Measurements from ENCODE around the gene GLTP. TPM values are rescaled to one million over a fixed set of nuclear protein-coding genes. Genes with fewer than 3 reads are reported as not detected.

GLTP gene
- total RNA-seq, 1 donor from 2014 or later, result 51.2 TPM

DNA sequence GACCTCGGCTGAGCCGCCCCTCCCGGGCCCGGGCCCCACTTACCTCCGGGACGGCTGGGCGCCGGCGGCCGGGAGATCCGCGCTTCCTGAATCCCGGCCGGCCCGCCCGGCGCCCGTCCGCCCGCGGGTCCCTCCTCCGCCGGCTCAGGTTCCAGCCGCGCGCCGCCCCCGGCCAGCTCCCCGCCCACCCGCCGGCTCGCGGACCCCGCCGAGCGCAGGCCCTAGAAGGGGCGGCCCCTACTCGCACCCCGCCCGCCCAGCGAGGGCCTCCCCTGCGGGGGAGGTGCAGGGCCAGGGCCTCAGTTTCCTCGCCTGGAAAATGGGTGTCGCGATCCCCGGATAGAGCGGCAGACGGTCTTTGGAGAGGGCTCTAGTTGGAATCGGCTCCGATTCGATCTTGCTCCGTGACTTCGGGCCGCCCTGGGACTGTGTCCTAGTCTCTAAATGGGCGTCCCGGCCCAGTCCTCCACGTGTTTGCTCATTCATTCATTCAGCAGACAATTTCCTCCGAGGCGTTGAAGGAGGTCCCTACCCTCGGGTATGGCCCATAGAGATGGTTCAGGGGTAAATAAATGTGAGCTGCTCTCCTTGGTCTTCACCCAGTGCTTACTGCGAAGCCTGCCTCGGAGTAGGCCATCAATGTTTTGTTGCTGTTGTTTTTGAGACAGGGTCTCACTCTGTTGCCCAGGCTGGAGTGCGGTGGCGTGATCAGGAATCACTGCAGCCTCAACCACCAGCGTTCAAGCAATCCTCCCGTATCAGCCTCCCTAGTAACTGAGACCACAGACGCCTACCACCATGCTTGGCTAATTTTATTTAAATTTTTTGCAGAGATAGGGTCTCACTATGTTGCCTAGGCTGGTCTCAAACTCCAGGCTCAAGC lies 46.8 kb downstream of the GLTP start, which contains the start of gene TRPV4:
Gene TRPV4 (minus strand): TSS at position 92 of the 883 bp plus-strand sequence. CDS start 18,602 bp downstream, outside the sequence.
- H3K27ac Mint-ChIP-seq (ENCODE audit: unreplicated experiment), result peak within 1 kb of the TSS; percentile 67
- TF ChIP-seq, protein P1, sequence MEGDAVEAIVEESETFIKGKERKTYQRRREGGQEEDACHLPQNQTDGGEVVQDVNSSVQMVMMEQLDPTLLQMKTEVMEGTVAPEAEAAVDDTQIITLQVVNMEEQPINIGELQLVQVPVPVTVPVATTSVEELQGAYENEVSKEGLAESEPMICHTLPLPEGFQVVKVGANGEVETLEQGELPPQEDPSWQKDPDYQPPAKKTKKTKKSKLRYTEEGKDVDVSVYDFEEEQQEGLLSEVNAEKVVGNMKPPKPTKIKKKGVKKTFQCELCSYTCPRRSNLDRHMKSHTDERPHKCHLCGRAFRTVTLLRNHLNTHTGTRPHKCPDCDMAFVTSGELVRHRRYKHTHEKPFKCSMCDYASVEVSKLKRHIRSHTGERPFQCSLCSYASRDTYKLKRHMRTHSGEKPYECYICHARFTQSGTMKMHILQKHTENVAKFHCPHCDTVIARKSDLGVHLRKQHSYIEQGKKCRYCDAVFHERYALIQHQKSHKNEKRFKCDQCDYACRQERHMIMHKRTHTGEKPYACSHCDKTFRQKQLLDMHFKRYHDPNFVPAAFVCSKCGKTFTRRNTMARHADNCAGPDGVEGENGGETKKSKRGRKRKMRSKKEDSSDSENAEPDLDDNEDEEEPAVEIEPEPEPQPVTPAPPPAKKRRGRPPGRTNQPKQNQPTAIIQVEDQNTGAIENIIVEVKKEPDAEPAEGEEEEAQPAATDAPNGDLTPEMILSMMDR (IDR thresholded peaks at IDR 0.05; ENCODE audit: unreplicated experiment), result no peak
- DNase-seq (ENCODE audit: low spot score), result peak; percentile 66
- no peaks in the 10 kb centered on the region for H3K36me3 Mint-ChIP-seq (ENCODE audit: low read depth, unreplicated experiment)
- peaks cover 4% of the 10 kb centered on the region for H3K4me1 Mint-ChIP-seq (ENCODE audit: unreplicated experiment)
- H3K9me3 Mint-ChIP-seq (ENCODE audit: unreplicated experiment), result no peaks in the 10 kb centered on the region
- H3K27me3 Mint-ChIP-seq (ENCODE audit: unreplicated experiment), result peaks cover 8% of the 10 kb centered on the region
- peak within 1 kb of the TSS; percentile 86 for H3K4me3 Mint-ChIP-seq (ENCODE audit: unreplicated experiment)

DNA sequence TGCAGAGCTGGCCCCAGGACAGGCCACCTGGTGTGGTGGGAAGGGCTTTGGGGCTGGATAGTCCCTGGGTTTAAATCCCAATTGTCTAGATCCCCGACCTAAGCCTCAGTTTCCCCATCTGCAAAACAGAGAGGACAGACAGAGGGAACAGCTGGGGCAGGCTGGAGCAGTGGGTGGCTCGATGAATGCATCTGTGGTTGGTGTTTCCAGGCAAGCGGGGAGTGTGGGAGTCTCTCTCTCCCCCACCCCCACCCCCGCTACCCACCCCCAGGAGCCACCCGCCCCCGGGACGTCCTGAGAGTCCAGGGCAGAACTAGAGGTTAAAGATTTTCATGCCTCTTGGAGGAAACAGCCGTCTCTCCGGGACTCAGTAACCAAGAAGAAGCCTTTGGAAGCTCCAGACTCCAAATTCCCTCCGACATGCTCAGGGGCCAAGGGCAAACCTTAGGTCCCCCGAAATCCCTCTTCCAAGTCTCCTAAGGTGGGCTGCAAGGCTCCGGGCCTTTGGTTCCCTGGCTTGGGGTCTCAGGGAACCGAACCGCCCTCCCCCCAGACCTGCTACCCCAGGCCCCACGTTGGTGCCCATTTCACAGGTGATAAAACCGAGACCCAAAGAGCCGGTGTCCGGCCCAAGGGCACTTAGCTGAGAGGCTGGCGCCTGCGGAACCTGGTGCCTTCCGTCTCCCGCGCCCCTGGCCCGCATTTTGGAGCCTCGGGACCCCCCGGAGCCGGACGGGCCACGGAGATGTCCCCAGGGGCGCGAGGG lies 47.6 kb downstream of the GLTP start:
- H3K4me3 Mint-ChIP-seq (ENCODE audit: unreplicated experiment), result no peak overlapping the region
- no peak for DNase-seq (ENCODE audit: low spot score)

DNA sequence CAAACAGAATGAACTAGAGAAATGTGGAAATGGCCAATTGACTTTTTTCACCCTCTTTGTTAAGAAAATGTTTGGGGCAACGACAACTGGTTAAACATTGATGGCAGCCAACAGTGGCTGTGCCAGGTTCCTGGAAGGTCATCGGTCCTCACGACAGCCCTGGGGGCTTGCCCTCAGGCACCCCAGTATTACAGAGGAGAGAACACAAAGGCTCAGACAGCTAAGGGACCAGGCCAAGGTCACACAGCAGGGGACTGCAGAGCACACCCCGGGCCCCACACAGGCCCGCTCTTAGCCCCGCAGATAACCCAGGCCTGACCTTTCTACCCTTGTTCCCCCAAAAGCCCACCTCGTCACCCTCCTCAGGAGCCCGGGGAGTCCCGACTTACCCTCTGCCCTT lies 48.4 kb downstream of the GLTP start:
- Mint-ChIP-seq H3K4me3 (ENCODE audit: unreplicated experiment) (peak overlapping the region; percentile 62), H3K36me3 (ENCODE audit: low read depth, unreplicated experiment) (peaks cover 6% of the 10 kb centered on the region), H3K27me3 (ENCODE audit: unreplicated experiment) (peaks cover 12% of the 10 kb centered on the region), H3K27ac (ENCODE audit: unreplicated experiment) (no peak overlapping the region), H3K9me3 (ENCODE audit: unreplicated experiment) (no peaks in the 10 kb centered on the region), H3K4me1 (ENCODE audit: unreplicated experiment) (peaks cover 14% of the 10 kb centered on the region)
- TF ChIP-seq, protein P1 (IDR thresholded peaks at IDR 0.05; ENCODE audit: unreplicated experiment), result no peak
- DNase-seq (ENCODE audit: low spot score), result no peak

More for the DNA sequence above, 47.6 kb downstream of the GLTP start:
- TF ChIP-seq, protein P1 (IDR thresholded peaks at IDR 0.05; ENCODE audit: unreplicated experiment), result no peak
- peaks cover 1% of the 10 kb centered on the region for H3K36me3 Mint-ChIP-seq (ENCODE audit: low read depth, unreplicated experiment)
- H3K9me3 Mint-ChIP-seq (ENCODE audit: unreplicated experiment), result no peaks in the 10 kb centered on the region
- no peak overlapping the region for H3K27ac Mint-ChIP-seq (ENCODE audit: unreplicated experiment)
- peaks cover 9% of the 10 kb centered on the region for H3K27me3 Mint-ChIP-seq (ENCODE audit: unreplicated experiment)
- H3K4me1 Mint-ChIP-seq (ENCODE audit: unreplicated experiment), result peaks cover 10% of the 10 kb centered on the region

DNA sequence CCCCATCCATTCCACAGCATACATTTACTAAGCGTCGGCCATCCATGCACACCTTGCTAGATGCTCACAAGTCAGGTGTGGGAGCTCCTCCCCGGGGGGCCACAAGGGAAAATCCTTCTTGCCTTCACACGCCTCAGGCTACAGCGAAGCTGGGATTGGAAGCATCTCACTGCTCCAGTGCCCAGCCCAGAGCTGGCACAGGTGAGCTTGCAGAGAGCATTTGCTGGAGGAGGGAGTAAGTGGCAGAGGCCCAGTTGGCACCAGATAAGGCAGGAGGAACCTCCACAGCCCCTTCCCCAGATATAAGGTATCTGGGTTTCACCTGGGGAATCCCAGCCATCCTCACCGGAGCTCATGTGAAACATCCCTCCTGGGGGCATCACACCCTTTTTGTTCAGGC lies 49.0 kb downstream of the GLTP start:
- H3K27ac Mint-ChIP-seq (ENCODE audit: unreplicated experiment), result no peak overlapping the region
- H3K36me3 Mint-ChIP-seq (ENCODE audit: low read depth, unreplicated experiment), result peaks cover 6% of the 10 kb centered on the region
- peaks cover 14% of the 10 kb centered on the region for H3K4me1 Mint-ChIP-seq (ENCODE audit: unreplicated experiment)
- no peak for DNase-seq (ENCODE audit: low spot score)
- TF ChIP-seq, protein P1 (IDR thresholded peaks at IDR 0.05; ENCODE audit: unreplicated experiment), result no peak
- no peak overlapping the region for H3K4me3 Mint-ChIP-seq (ENCODE audit: unreplicated experiment)
- no peaks in the 10 kb centered on the region for H3K9me3 Mint-ChIP-seq (ENCODE audit: unreplicated experiment)
- peaks cover 12% of the 10 kb centered on the region for H3K27me3 Mint-ChIP-seq (ENCODE audit: unreplicated experiment)
